Osteoblast (primary cell): Measurements from ENCODE around the gene IGLL5. TPM values are rescaled to one million over a fixed set of nuclear protein-coding genes. Genes with fewer than 3 reads are reported as not detected.

Experiments used
- DNase-seq: peaks from one replicate; pipeline ENCODE4 v3.0.0; 2011; ENCODE audit warnings: low spot score, mixed read lengths; ENCODE audit not compliant: insufficient read length; ENCODE audit errors: missing footprints
- H2AFZ ChIP-seq: 2 replicates; pipeline ENCODE4 v1.6.0; 2011; ENCODE audit warnings: mild to moderate bottlenecking, low read length
- H3K27ac ChIP-seq: 2 replicates; pipeline ENCODE4 v1.5.1; 2011; ENCODE audit warnings: mild to moderate bottlenecking, low read depth, low read length, moderate library complexity
- H3K27me3 ChIP-seq: 2 replicates; pipeline ENCODE4 v1.6.0; 2012; ENCODE audit warnings: mild to moderate bottlenecking, control low read depth, inconsistent platforms, low read length, moderate library complexity; ENCODE audit not compliant: insufficient read depth
- H3K36me3 ChIP-seq: 2 replicates; pipeline ENCODE4 v1.5.1; 2011; ENCODE audit warnings: mild to moderate bottlenecking, low read length, control low read depth, moderate library complexity; ENCODE audit not compliant: insufficient read depth
- H3K4me1 ChIP-seq: 2 replicates; pipeline ENCODE4 v1.5.1; 2011; ENCODE audit warnings: mild to moderate bottlenecking, low read length, control low read depth, moderate library complexity; ENCODE audit not compliant: insufficient read depth
- H3K4me2 ChIP-seq: 2 replicates; pipeline ENCODE4 v1.6.0; 2011; ENCODE audit warnings: mild to moderate bottlenecking, low read length; ENCODE audit not compliant: insufficient read depth
- H3K4me3 ChIP-seq: fragments of 200-600 bp; sonication (generic); 3 replicates; pipeline ENCODE4 v1.5.1; 2012; ENCODE audit warnings: mild to moderate bottlenecking, low read length, inconsistent platforms; ENCODE audit not compliant: insufficient read depth
- H3K79me2 ChIP-seq: 2 replicates; pipeline ENCODE4 v1.6.0; 2012; ENCODE audit warnings: mild to moderate bottlenecking, low read length, control low read depth, inconsistent platforms; ENCODE audit not compliant: insufficient read depth
- H3K9me3 ChIP-seq: 2 replicates; pipeline ENCODE4 v1.5.1; 2011; ENCODE audit warnings: low read depth, low read length, control low read depth
- H4K20me1 ChIP-seq: 2 replicates; pipeline ENCODE4 v1.6.0; 2012; ENCODE audit warnings: mild to moderate bottlenecking, low read length, control low read depth; ENCODE audit not compliant: insufficient read depth
- CTCF ChIP-seq: IDR thresholded peaks from 2 replicates; pipeline ENCODE4 v1.5.1; 2011; ENCODE audit warnings: mild to moderate bottlenecking, low read depth, low read length, moderate library complexity; ENCODE audit errors: extremely low read depth
- total RNA-seq: library from RNA; depleted of rRNA; stranded (reverse); fragments of >200 nt; gene quantifications from 2 replicates; pipeline ENCODE4 v1.2.3, GENCODE V29; 2012

IGLL5 gene
- total RNA-seq, 1 donor: not detected

GRCh38 chr22:22892096-22893052 is 4.8 kb downstream of the IGLL5 start:
- H3K9me3 ChIP-seq: no peaks in the 10 kb centered on the region
- DNase-seq: peak; percentile 84
- no peak overlapping the region for H3K4me2 ChIP-seq
- no peak overlapping the region for H3K27ac ChIP-seq
- no peaks in the 10 kb centered on the region for H4K20me1 ChIP-seq
- no peak overlapping the region for H2AFZ ChIP-seq
- TF ChIP-seq CTCF: no peak
- H3K4me3 ChIP-seq: no peak overlapping the region
- peaks cover 6% of the 10 kb centered on the region for H3K27me3 ChIP-seq
- no peaks in the 10 kb centered on the region for H3K79me2 ChIP-seq
- no peaks in the 10 kb centered on the region for H3K4me1 ChIP-seq
- H3K36me3 ChIP-seq: no peaks in the 10 kb centered on the region

GRCh38 chr22:22893077-22893805 is 5.6 kb downstream of the IGLL5 start:
- no peak for TF ChIP-seq CTCF
- no peak overlapping the region for H3K4me2 ChIP-seq
- H2AFZ ChIP-seq: no peak overlapping the region
- H3K36me3 ChIP-seq: no peaks in the 10 kb centered on the region
- no peaks in the 10 kb centered on the region for H3K4me1 ChIP-seq
- H4K20me1 ChIP-seq: no peaks in the 10 kb centered on the region
- no peaks in the 10 kb centered on the region for H3K79me2 ChIP-seq
- H3K27ac ChIP-seq: no peak overlapping the region
- H3K4me3 ChIP-seq: no peak overlapping the region
- peaks cover 6% of the 10 kb centered on the region for H3K27me3 ChIP-seq
- DNase-seq: peak; percentile 62
- no peaks in the 10 kb centered on the region for H3K9me3 ChIP-seq

GRCh38 chr22:22893891-22894739 is 6.5 kb downstream of the IGLL5 start:
- no peaks in the 10 kb centered on the region for H4K20me1 ChIP-seq
- no peaks in the 10 kb centered on the region for H3K36me3 ChIP-seq
- no peaks in the 10 kb centered on the region for H3K9me3 ChIP-seq
- TF ChIP-seq CTCF: no peak
- H3K79me2 ChIP-seq: no peaks in the 10 kb centered on the region
- DNase-seq: peak; percentile 32
- no peak overlapping the region for H3K27ac ChIP-seq
- H3K4me2 ChIP-seq: no peak overlapping the region
- no peak overlapping the region for H2AFZ ChIP-seq
- H3K27me3 ChIP-seq: peaks cover 6% of the 10 kb centered on the region
- no peaks in the 10 kb centered on the region for H3K4me1 ChIP-seq
- no peak overlapping the region for H3K4me3 ChIP-seq
